ENCODE results near the gene FRY.

DNA sequence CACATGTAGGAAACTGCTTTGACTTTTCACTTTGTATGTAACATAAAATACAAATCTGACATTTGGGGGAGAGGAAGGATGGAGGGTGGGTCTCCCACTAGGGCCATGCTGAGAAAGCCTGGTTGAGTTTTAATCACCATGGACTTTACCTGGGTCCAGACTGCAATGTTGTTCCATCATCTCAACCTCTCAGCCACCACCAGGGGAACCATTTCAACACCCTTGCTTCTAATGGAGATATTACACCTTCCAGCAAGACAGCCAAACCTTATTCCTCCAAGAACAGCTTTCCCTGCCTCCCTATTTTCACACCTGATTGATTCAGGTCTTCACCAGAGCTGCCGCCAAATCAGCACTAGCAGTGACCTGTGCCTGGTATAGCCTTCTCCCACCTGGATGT lies 227.5 kb downstream of the FRY start:
- no peak for TF ChIP-seq POLR2AphosphoS5 (IDR thresholded peaks at IDR 0.05; ENCODE audit: low read depth, low read length)
- TF ChIP-seq, protein P1, sequence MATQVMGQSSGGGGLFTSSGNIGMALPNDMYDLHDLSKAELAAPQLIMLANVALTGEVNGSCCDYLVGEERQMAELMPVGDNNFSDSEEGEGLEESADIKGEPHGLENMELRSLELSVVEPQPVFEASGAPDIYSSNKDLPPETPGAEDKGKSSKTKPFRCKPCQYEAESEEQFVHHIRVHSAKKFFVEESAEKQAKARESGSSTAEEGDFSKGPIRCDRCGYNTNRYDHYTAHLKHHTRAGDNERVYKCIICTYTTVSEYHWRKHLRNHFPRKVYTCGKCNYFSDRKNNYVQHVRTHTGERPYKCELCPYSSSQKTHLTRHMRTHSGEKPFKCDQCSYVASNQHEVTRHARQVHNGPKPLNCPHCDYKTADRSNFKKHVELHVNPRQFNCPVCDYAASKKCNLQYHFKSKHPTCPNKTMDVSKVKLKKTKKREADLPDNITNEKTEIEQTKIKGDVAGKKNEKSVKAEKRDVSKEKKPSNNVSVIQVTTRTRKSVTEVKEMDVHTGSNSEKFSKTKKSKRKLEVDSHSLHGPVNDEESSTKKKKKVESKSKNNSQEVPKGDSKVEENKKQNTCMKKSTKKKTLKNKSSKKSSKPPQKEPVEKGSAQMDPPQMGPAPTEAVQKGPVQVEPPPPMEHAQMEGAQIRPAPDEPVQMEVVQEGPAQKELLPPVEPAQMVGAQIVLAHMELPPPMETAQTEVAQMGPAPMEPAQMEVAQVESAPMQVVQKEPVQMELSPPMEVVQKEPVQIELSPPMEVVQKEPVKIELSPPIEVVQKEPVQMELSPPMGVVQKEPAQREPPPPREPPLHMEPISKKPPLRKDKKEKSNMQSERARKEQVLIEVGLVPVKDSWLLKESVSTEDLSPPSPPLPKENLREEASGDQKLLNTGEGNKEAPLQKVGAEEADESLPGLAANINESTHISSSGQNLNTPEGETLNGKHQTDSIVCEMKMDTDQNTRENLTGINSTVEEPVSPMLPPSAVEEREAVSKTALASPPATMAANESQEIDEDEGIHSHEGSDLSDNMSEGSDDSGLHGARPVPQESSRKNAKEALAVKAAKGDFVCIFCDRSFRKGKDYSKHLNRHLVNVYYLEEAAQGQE (IDR thresholded peaks at IDR 0.05; ENCODE audit: insufficient read depth in 1 of 2, low read depth in 2 of 2, low read length in 2 of 2) = no peak
